Fibroblast of skin of right biceps (primary cell): ENCODE data around the gene SH3BP4.

Source experiments
- DNase-seq: peaks from one replicate; pipeline ENCODE4 v3.0.0-alpha.2; 2013

SH3BP4 gene

GRCh38 chr2:235092433-235093223, 140.8 kb downstream of the SH3BP4 start:
- no peak for DNase-seq

- DNase-seq: no peak
Measured at GRCh38 chr2:235094457-235094856, 142.6 kb downstream of the SH3BP4 start.

GRCh38 chr2:235095569-235095968, 143.8 kb downstream of the SH3BP4 start:
- DNase-seq: peak; percentile 46

GRCh38 chr2:235096447-235096846, 144.6 kb downstream of the SH3BP4 start:
- DNase-seq: peak; percentile 26

- DNase-seq: no peak
Measured at GRCh38 chr2:235097196-235097595, 145.4 kb downstream of the SH3BP4 start.

GRCh38 chr2:235098269-235098668, 146.5 kb downstream of the SH3BP4 start:
- no peak for DNase-seq

GRCh38 chr2:235098736-235099494, 147.1 kb downstream of the SH3BP4 start:
- DNase-seq: peak; percentile 66

- no peak for DNase-seq
Measured at GRCh38 chr2:235102896-235103295, 151.1 kb downstream of the SH3BP4 start.
